Measurements from ENCODE around the gene HIBCH. TPM values are rescaled to one million over a fixed set of nuclear protein-coding genes. Genes with fewer than 3 reads are reported as not detected.
"Not testable (repeated sequence)": the region's sequence is repeated elsewhere in the genome, so short reads cannot be mapped to it uniquely, and the experiment has no call there.

HIBCH gene
- total RNA-seq, 1 donor from 2014 or later: 4.7 TPM

DNA sequence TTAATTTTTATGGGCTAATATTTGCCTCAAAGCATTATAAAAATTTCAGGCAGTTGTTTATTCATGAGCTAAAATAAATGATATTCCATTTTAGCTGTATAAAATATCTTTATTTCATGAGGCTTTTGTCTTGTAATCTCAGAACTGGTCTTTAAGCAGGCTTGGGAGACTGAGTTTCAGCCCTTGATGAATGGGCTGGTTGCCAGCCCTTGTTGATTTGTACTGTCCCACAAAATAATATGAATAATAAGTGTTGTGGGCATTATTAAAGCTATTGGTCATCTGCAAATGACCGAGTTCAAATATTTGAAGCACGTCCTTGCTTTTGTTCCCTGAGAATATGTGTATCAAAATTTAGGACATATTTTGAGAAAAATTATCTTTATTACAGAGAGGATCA, 41.9 kb upstream of the HIBCH start:
- no peak overlapping the region for H3K4me3 ChIP-seq (ENCODE audit: low read depth, low read length)
- DNase-seq (ENCODE audit: low read depth): no peak
- H3K27me3 ChIP-seq (ENCODE audit: control insufficient read depth, insufficient read depth, low read length): no peaks in the 10 kb centered on the region
- no peak for TF ChIP-seq CTCF (IDR thresholded peaks at IDR 0.05; ENCODE audit: insufficient read depth, low read length, severe bottlenecking)
- no peaks in the 10 kb centered on the region for H3K36me3 ChIP-seq (ENCODE audit: control insufficient read depth, insufficient read depth, low read length)
- no peak for FAIRE-seq

- TF ChIP-seq CTCF (IDR thresholded peaks at IDR 0.05; ENCODE audit: insufficient read depth, low read length, severe bottlenecking): no peak
- Histone ChIP-seq H3K27me3 (ENCODE audit: control insufficient read depth, insufficient read depth, low read length) (no peaks in the 10 kb centered on the region), H3K36me3 (ENCODE audit: control insufficient read depth, insufficient read depth, low read length) (no peaks in the 10 kb centered on the region), H3K4me3 (ENCODE audit: low read depth, low read length) (no peak overlapping the region)
- FAIRE-seq: no peak
- no peak for DNase-seq (ENCODE audit: low read depth)
These were observed 41.3 kb upstream of the HIBCH start for GRCh38 chr2:190360965-190361364.

- FAIRE-seq: no peak
- TF ChIP-seq CTCF (IDR thresholded peaks at IDR 0.05; ENCODE audit: insufficient read depth, low read length, severe bottlenecking): no peak
- Histone ChIP-seq H3K4me3 (ENCODE audit: low read depth, low read length) (no peak overlapping the region), H3K27me3 (ENCODE audit: control insufficient read depth, insufficient read depth, low read length) (no peaks in the 10 kb centered on the region), H3K36me3 (ENCODE audit: control insufficient read depth, insufficient read depth, low read length) (no peaks in the 10 kb centered on the region)
- DNase-seq (ENCODE audit: low read depth): no peak
These were observed 40.9 kb upstream of the HIBCH start for GRCh38 chr2:190360561-190360960.

- H3K27me3 ChIP-seq (ENCODE audit: control insufficient read depth, insufficient read depth, low read length); H3K36me3 ChIP-seq (ENCODE audit: control insufficient read depth, insufficient read depth, low read length); FAIRE-seq; H3K4me3 ChIP-seq (ENCODE audit: low read depth, low read length): not testable (repeated sequence)
- DNase-seq (ENCODE audit: low read depth): peak; percentile 96
These were observed 39.2 kb upstream of the HIBCH start for GRCh38 chr2:190358655-190359448.

GRCh38 chr2:190357600-190357999, 38.0 kb upstream of the HIBCH start:
- Histone ChIP-seq H3K4me3 (ENCODE audit: low read depth, low read length) (no peak overlapping the region), H3K36me3 (ENCODE audit: control insufficient read depth, insufficient read depth, low read length) (no peaks in the 10 kb centered on the region), H3K27me3 (ENCODE audit: control insufficient read depth, insufficient read depth, low read length) (no peaks in the 10 kb centered on the region)
- DNase-seq (ENCODE audit: low read depth) (no peak), FAIRE-seq (no peak)
- no peak for TF ChIP-seq CTCF (IDR thresholded peaks at IDR 0.05; ENCODE audit: insufficient read depth, low read length, severe bottlenecking)

- Histone ChIP-seq H3K4me3 (ENCODE audit: low read depth, low read length) (no peak overlapping the region), H3K27me3 (ENCODE audit: control insufficient read depth, insufficient read depth, low read length) (no peaks in the 10 kb centered on the region), H3K36me3 (ENCODE audit: control insufficient read depth, insufficient read depth, low read length) (no peaks in the 10 kb centered on the region)
- no peak for FAIRE-seq
- no peak for TF ChIP-seq CTCF (IDR thresholded peaks at IDR 0.05; ENCODE audit: insufficient read depth, low read length, severe bottlenecking)
- DNase-seq (ENCODE audit: low read depth): peak; percentile 60
These were observed 36.5 kb upstream of the HIBCH start for GRCh38 chr2:190355968-190356644.
